ENCODE data around the gene ZNF529. TPM values are rescaled to one million over a fixed set of nuclear protein-coding genes. Genes with fewer than 3 reads are reported as not detected.

The ZNF529 gene
- total RNA-seq, 1 experiment from 2014 or later: 23.1 TPM

DNA sequence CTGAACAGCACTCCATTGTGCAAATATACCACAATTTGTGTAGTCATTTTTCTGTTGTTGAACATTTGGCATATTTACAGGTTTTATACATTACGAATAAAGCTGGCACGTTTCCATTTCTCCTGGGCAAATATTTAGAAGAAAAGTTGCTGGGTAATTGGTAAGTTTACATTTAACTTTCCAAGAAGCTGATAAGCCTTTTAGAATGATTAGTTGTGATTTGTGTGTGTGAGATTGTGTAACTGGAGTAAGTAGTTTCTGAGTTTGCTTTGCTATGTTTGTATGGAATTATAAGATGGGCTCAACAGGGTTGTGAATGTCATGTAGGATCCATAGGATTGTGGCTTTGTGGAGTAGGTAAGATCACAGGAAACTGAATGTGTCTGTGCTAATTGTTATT, 1.6 kb upstream of the ZNF529 start:
- no peak for DNase-seq
- peaks cover 22% of the 10 kb centered on the region for H3K9me3 ChIP-seq (ENCODE audit: low read length)
- peak overlapping the region; percentile 83 for H3K9ac ChIP-seq (ENCODE audit: low read length)
- H3K9me2 ChIP-seq (replicated peaks; ENCODE audit: insufficient read depth, low read length): no peaks in the 10 kb centered on the region
- H3K79me2 ChIP-seq (ENCODE audit: low read length): peaks cover 64% of the 10 kb centered on the region
- H3K4me1 ChIP-seq (ENCODE audit: low read length): peaks cover 17% of the 10 kb centered on the region
- no peak overlapping the region for H3K27ac ChIP-seq (ENCODE audit: low read length)
- peak overlapping the region; percentile 72 for H3K4me2 ChIP-seq (ENCODE audit: low read depth, low read length, poor library complexity, severe bottlenecking)
- H3K4me3 ChIP-seq (ENCODE audit: low read length): peak overlapping the region; percentile 94
- peaks cover 69% of the 10 kb centered on the region for H3K36me3 ChIP-seq (ENCODE audit: insufficient read depth, low read length)
- no peak overlapping the region for H2AFZ ChIP-seq (ENCODE audit: low read length)
- H3K27me3 ChIP-seq (ENCODE audit: low read length): no peaks in the 10 kb centered on the region
- H4K20me1 ChIP-seq (ENCODE audit: insufficient read depth, low read depth, low read length): no peaks in the 10 kb centered on the region

DNA sequence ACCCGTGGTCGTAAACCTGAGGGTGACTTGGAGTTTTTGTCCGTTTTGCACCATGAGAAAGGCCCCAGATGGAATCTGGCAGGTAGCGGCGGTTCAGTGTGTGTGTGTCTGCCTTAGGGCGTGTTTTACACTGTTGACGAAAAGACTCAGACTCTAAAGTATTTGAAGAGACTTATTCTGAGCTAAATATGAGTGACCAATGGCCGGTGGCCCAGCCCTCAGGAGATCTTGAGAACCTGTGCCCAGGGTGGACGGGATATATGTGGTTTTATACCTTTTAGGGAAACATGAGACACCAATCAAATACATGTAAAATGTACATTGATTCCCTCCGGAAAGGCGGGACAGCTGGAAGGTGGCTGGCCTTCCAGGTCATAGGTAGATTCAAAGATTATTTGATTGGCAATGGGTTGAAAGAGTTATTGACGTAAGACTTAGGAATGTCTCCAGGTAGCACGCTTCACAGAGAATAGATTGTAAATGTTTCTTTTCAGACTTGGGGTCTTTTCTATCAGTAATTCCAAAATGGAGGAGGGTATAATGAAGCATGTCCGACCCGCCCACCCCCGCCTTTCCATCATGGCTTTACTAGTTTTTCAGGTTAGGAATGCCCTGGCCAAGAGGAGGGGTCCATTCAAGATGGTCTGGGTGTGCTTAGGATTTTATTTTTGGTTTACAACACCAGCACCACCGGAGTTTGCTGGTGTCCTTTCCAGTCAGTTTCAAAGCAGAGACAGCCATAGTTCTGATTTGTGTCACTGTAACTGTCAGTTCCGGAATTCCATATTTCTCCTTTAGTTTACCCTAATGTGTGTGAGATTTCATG, 1.0 kb upstream of the ZNF529 start:
- H3K9me2 ChIP-seq (replicated peaks; ENCODE audit: insufficient read depth, low read length): no peaks in the 10 kb centered on the region
- DNase-seq: no peak
- peak overlapping the region; percentile 39; the same call in 1 of the 2 replicates for H3K27ac ChIP-seq (ENCODE audit: low read length)
- H2AFZ ChIP-seq (ENCODE audit: low read length): peak overlapping the region; percentile 86; the same call in 1 of the 2 replicates
- H3K79me2 ChIP-seq (ENCODE audit: low read length): peaks cover 70% of the 10 kb centered on the region
- no peaks in the 10 kb centered on the region for H4K20me1 ChIP-seq (ENCODE audit: insufficient read depth, low read depth, low read length)
- no peaks in the 10 kb centered on the region for H3K27me3 ChIP-seq (ENCODE audit: low read length)
- H3K9me3 ChIP-seq (ENCODE audit: low read length): peaks cover 21% of the 10 kb centered on the region
- H3K4me1 ChIP-seq (ENCODE audit: low read length): peaks cover 17% of the 10 kb centered on the region
- H3K4me2 ChIP-seq (ENCODE audit: low read depth, low read length, poor library complexity, severe bottlenecking): peak overlapping the region; percentile 72
- H3K4me3 ChIP-seq (ENCODE audit: low read length): peak overlapping the region; percentile 94
- peak overlapping the region; percentile 83 for H3K9ac ChIP-seq (ENCODE audit: low read length)
- H3K36me3 ChIP-seq (ENCODE audit: insufficient read depth, low read length): peaks cover 69% of the 10 kb centered on the region

GRCh38 chr19:36572593-36573019, 486 bp downstream of the ZNF529 start:
- peak overlapping the region; percentile 86 for H2AFZ ChIP-seq (ENCODE audit: low read length)
- peak overlapping the region; percentile 72 for H3K4me2 ChIP-seq (ENCODE audit: low read depth, low read length, poor library complexity, severe bottlenecking)
- H3K9ac ChIP-seq (ENCODE audit: low read length): peak overlapping the region; percentile 83
- no peak for DNase-seq
- H3K27me3 ChIP-seq (ENCODE audit: low read length): no peaks in the 10 kb centered on the region
- no peaks in the 10 kb centered on the region for H4K20me1 ChIP-seq (ENCODE audit: insufficient read depth, low read depth, low read length)
- H3K4me1 ChIP-seq (ENCODE audit: low read length): peaks cover 17% of the 10 kb centered on the region
- H3K27ac ChIP-seq (ENCODE audit: low read length): peak overlapping the region; percentile 39; the same call in 1 of the 2 replicates
- peaks cover 72% of the 10 kb centered on the region for H3K36me3 ChIP-seq (ENCODE audit: insufficient read depth, low read length)
- no peaks in the 10 kb centered on the region for H3K9me2 ChIP-seq (replicated peaks; ENCODE audit: insufficient read depth, low read length)
- peak overlapping the region; percentile 94 for H3K4me3 ChIP-seq (ENCODE audit: low read length)
- H3K9me3 ChIP-seq (ENCODE audit: low read length): peaks cover 27% of the 10 kb centered on the region
- peaks cover 84% of the 10 kb centered on the region for H3K79me2 ChIP-seq (ENCODE audit: low read length)

DNA sequence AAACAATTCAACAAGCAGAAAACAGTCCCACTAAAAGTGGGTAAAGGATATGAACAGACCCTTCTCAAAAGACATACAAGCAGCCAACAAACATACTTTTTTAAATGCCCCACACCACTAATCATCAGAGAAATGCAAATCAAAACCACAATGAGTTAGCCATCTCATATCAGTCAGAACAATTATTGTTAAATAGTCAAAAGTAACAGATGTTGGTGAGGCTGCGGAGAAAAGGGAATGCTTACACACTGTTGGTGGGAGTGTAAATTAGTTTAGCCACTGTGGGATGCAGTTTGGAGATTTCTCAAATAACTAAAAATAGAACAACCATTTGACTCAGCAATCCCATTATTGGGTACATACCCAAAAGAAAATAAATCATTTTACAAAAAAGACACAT, 8.7 kb downstream of the ZNF529 start:
- Histone ChIP-seq H3K79me2 (ENCODE audit: low read length) (peaks cover 86% of the 10 kb centered on the region), H3K36me3 (ENCODE audit: insufficient read depth, low read length) (peaks cover 71% of the 10 kb centered on the region), H3K4me2 (ENCODE audit: low read depth, low read length, poor library complexity, severe bottlenecking) (no peak overlapping the region), H3K9me2 (replicated peaks; ENCODE audit: insufficient read depth, low read length) (no peaks in the 10 kb centered on the region), H2AFZ (ENCODE audit: low read length) (no peak overlapping the region), H4K20me1 (ENCODE audit: insufficient read depth, low read depth, low read length) (no peaks in the 10 kb centered on the region), H3K9me3 (ENCODE audit: low read length) (peaks cover 34% of the 10 kb centered on the region), H3K9ac (ENCODE audit: low read length) (no peak overlapping the region), H3K27me3 (ENCODE audit: low read length) (no peaks in the 10 kb centered on the region), H3K27ac (ENCODE audit: low read length) (no peak overlapping the region), H3K4me1 (ENCODE audit: low read length) (no peaks in the 10 kb centered on the region), H3K4me3 (ENCODE audit: low read length) (no peak overlapping the region)
- no peak for DNase-seq

DNA sequence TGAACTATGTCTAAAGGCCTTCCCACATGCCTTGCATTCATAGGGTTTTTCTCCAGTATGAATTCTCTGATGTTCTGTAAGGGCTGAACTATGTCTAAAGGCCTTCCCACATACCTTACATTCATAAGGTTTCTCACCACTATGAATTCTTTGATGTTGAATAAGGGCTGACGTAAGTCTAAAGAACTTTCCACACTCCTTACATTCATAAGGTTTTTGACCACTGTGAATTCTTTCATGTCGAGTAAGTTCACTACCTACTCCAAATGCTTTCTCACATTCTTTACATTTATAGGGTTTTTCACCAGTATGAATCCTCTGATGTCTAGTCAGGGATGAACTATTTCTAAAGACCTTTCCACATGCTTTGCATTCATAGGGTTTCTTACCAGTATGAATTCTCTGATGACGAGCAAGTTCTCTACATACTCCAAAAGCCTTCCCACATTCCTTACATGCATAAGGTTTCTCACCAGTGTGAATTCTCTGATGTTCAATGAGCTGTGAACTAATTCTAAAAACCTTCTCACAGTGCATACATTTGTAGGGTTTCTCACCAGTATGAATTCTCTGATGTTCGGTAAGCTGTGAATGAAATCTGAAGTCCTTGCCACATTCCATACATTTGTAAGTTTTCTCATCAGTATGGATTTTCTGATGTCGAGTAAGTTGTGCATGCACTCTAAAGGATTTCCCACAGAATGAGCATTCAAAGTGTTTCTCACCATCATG, 25.9 kb downstream of the ZNF529 start:
- Histone ChIP-seq H3K9me3 (ENCODE audit: low read length) (peaks cover 63% of the 10 kb centered on the region), H2AFZ (ENCODE audit: low read length) (no peak overlapping the region), H3K36me3 (ENCODE audit: insufficient read depth, low read length) (peaks cover 77% of the 10 kb centered on the region), H3K79me2 (ENCODE audit: low read length) (no peaks in the 10 kb centered on the region), H3K27ac (ENCODE audit: low read length) (no peak overlapping the region), H3K9ac (ENCODE audit: low read length) (no peak overlapping the region), H3K27me3 (ENCODE audit: low read length) (no peaks in the 10 kb centered on the region), H3K4me2 (ENCODE audit: low read depth, low read length, poor library complexity, severe bottlenecking) (no peak overlapping the region), H3K4me3 (ENCODE audit: low read length) (no peak overlapping the region), H3K9me2 (replicated peaks; ENCODE audit: insufficient read depth, low read length) (no peaks in the 10 kb centered on the region), H3K4me1 (ENCODE audit: low read length) (no peaks in the 10 kb centered on the region), H4K20me1 (ENCODE audit: insufficient read depth, low read depth, low read length) (no peaks in the 10 kb centered on the region)
- DNase-seq: no peak

- peaks cover 62% of the 10 kb centered on the region for H3K79me2 ChIP-seq (ENCODE audit: low read length)
- peak overlapping the region; percentile 84 for H3K9ac ChIP-seq (ENCODE audit: low read length)
- peaks cover 13% of the 10 kb centered on the region for H3K4me1 ChIP-seq (ENCODE audit: low read length)
- peaks cover 42% of the 10 kb centered on the region for H3K36me3 ChIP-seq (ENCODE audit: insufficient read depth, low read length)
- H3K4me3 ChIP-seq (ENCODE audit: low read length): peak overlapping the region; percentile 91
- peak overlapping the region; percentile 86 for H3K4me2 ChIP-seq (ENCODE audit: low read depth, low read length, poor library complexity, severe bottlenecking)
- H3K9me2 ChIP-seq (replicated peaks; ENCODE audit: insufficient read depth, low read length): no peaks in the 10 kb centered on the region
- no peaks in the 10 kb centered on the region for H4K20me1 ChIP-seq (ENCODE audit: insufficient read depth, low read depth, low read length)
- peaks cover 28% of the 10 kb centered on the region for H3K9me3 ChIP-seq (ENCODE audit: low read length)
- H3K27ac ChIP-seq (ENCODE audit: low read length): no peak overlapping the region
- H3K27me3 ChIP-seq (ENCODE audit: low read length): no peaks in the 10 kb centered on the region
- DNase-seq: peak; percentile 61
- H2AFZ ChIP-seq (ENCODE audit: low read length): peak overlapping the region; percentile 99
These were observed 44.1 kb downstream of the ZNF529 start for GRCh38 chr19:36528921-36529518.

- no peaks in the 10 kb centered on the region for H3K9me2 ChIP-seq (replicated peaks; ENCODE audit: insufficient read depth, low read length)
- H3K27me3 ChIP-seq (ENCODE audit: low read length): no peaks in the 10 kb centered on the region
- peaks cover 40% of the 10 kb centered on the region for H3K36me3 ChIP-seq (ENCODE audit: insufficient read depth, low read length)
- peak within 1 kb of the TSS; percentile 84 for H3K9ac ChIP-seq (ENCODE audit: low read length)
- H3K4me3 ChIP-seq (ENCODE audit: low read length): peak within 1 kb of the TSS; percentile 91
- H3K9me3 ChIP-seq (ENCODE audit: low read length): peaks cover 24% of the 10 kb centered on the region
- peaks cover 13% of the 10 kb centered on the region for H3K4me1 ChIP-seq (ENCODE audit: low read length)
- peaks cover 58% of the 10 kb centered on the region for H3K79me2 ChIP-seq (ENCODE audit: low read length)
- peak; percentile 97 for DNase-seq
- peak within 1 kb of the TSS; percentile 67 for H3K27ac ChIP-seq (ENCODE audit: low read length)
- peak within 1 kb of the TSS; percentile 99 for H2AFZ ChIP-seq (ENCODE audit: low read length)
- no peaks in the 10 kb centered on the region for H4K20me1 ChIP-seq (ENCODE audit: insufficient read depth, low read depth, low read length)
- H3K4me2 ChIP-seq (ENCODE audit: low read depth, low read length, poor library complexity, severe bottlenecking): peak within 1 kb of the TSS; percentile 86
These were observed 44.7 kb downstream of the ZNF529 start, which contains the start of gene ZNF260 for GRCh38 chr19:36528194-36528920. TSS of gene ZNF260 (minus strand) at chr19:36528271. CDS start at chr19:36515238, 13,033 bp downstream.

Data from Karpas-422 (cell line).